Endothelial cell (in vitro differentiated cells): Measurements from ENCODE around the gene MED9. TPM values are rescaled to one million over a fixed set of nuclear protein-coding genes. Genes with fewer than 3 reads are reported as not detected.

Source experiments
- DNase-seq: peaks from one replicate; pipeline ENCODE4 v3.0.0; 2021; ENCODE audit warnings: low spot score
- H3K27ac Mint-ChIP-seq: one replicate; pipeline ENCODE4 v1.8.0; 2021; ENCODE audit warnings: mixed read lengths, inconsistent platforms; ENCODE audit not compliant: unreplicated experiment
- H3K27me3 Mint-ChIP-seq: one replicate; pipeline ENCODE4 v1.8.0; 2021; ENCODE audit warnings: mild to moderate bottlenecking, moderate library complexity, mixed read lengths, inconsistent platforms; ENCODE audit not compliant: unreplicated experiment
- H3K36me3 Mint-ChIP-seq: one replicate; pipeline ENCODE4 v1.8.0; 2021; ENCODE audit warnings: mild to moderate bottlenecking, low read depth, mixed read lengths, inconsistent platforms; ENCODE audit not compliant: unreplicated experiment
- H3K4me1 Mint-ChIP-seq: one replicate; pipeline ENCODE4 v1.8.0; 2021; ENCODE audit warnings: mild to moderate bottlenecking, mixed read lengths, inconsistent platforms; ENCODE audit not compliant: unreplicated experiment
- H3K4me3 Mint-ChIP-seq: one replicate; pipeline ENCODE4 v1.8.0; 2021; ENCODE audit warnings: mild to moderate bottlenecking, mixed read lengths, inconsistent platforms; ENCODE audit not compliant: unreplicated experiment
- H3K9me3 Mint-ChIP-seq: one replicate; pipeline ENCODE4 v1.8.0; 2021; ENCODE audit warnings: mixed read lengths, inconsistent platforms; ENCODE audit not compliant: unreplicated experiment
- total RNA-seq: library from RNA; stranded (reverse); fragmentation: NEBNext Ultra II Directional; extraction: Animal tissue kit (Norgen Biotek cat#: 25700); gene quantifications from one replicate; pipeline ENCODE4 v1.2.1, GENCODE V29; 2021; ENCODE audit not compliant: unreplicated experiment
- TF ChIP-seq, protein P1 (sequence below): fragments of 200-600 bp; sonication (generic); IDR thresholded peaks from one replicate; pipeline ENCODE4 v1.5.0; 2021; ENCODE audit warnings: antibody characterized with exemption; ENCODE audit not compliant: unreplicated experiment

Gene MED9
- total RNA-seq, 1 donor from 2014 or later = 14.2 TPM

DNA sequence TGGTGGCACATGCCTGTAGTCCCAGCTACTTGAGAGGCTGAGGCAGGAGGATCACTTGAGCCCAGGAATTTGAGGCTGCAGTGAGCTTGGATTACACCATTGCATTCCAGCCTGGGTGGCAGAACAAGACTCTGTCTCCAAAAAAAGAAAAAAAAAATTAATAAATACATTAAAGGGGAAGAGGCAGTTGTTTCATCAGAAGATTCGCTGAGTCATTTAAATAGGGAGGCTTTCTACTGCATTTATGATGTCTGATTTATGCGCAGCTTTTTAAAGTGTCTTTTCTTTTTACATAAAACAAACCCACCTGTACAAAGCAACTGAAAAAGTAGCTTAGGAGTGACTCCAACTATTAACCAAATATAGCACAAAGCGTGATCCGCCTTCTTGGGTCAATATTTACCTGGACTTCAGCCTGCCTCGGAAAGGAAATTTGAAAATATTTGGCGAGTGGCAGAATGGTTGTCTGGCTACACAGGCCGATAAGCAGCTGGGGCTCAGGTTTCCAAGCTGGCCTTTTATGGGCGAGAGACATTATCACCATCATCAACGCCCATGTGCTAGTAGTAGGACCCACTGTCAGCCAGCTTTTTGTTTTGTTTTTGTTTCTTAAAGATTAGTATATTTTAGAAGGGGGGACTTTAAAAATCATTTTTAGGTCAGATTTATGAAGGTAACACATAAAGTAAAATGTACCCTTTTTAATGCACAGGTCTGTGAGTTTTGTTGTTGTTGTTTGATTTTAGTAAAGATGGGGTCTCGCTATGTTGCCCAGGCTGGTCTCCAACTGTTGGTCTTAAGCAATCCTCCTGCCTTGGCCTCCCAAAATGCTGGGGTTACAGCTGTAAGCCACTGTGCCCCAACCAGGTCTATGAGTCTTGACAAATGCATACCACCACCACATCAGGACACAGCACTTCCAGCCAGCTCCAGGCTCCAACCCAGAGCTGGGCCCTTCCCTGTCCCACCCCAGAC lies 61.9 kb downstream of the MED9 start:
- Mint-ChIP-seq H3K27ac (no peak overlapping the region), H3K27me3 (peaks cover 7% of the 10 kb centered on the region), H3K9me3 (no peaks in the 10 kb centered on the region), H3K36me3 (no peaks in the 10 kb centered on the region), H3K4me1 (no peaks in the 10 kb centered on the region), H3K4me3 (no peak overlapping the region)
- TF ChIP-seq, protein P1, sequence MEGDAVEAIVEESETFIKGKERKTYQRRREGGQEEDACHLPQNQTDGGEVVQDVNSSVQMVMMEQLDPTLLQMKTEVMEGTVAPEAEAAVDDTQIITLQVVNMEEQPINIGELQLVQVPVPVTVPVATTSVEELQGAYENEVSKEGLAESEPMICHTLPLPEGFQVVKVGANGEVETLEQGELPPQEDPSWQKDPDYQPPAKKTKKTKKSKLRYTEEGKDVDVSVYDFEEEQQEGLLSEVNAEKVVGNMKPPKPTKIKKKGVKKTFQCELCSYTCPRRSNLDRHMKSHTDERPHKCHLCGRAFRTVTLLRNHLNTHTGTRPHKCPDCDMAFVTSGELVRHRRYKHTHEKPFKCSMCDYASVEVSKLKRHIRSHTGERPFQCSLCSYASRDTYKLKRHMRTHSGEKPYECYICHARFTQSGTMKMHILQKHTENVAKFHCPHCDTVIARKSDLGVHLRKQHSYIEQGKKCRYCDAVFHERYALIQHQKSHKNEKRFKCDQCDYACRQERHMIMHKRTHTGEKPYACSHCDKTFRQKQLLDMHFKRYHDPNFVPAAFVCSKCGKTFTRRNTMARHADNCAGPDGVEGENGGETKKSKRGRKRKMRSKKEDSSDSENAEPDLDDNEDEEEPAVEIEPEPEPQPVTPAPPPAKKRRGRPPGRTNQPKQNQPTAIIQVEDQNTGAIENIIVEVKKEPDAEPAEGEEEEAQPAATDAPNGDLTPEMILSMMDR = no peak
- DNase-seq = no peak

DNA sequence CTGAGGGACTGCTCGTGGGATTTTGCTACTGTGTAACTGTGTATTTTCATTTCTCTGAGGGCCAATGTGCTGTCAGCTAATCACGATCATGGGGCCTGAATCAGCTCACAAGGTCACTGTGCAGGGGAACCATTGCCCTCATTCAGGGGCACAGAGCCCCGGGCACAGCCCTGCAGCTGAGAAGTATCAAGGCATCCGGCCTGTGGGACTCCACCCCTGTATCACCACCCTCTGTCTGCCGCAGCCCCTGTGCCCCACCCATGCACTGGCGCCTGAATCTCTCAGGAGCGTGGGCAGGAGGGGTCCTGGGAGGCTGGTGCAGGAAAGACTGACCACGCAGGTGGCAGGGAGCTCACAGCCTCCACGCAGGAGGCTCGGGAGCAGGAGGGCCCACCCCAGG lies 62.8 kb downstream of the MED9 start:
- TF ChIP-seq, protein P1 = no peak
- H3K4me3 Mint-ChIP-seq = no peak overlapping the region
- H3K4me1 Mint-ChIP-seq = no peaks in the 10 kb centered on the region
- H3K36me3 Mint-ChIP-seq = no peaks in the 10 kb centered on the region
- H3K27me3 Mint-ChIP-seq = peaks cover 8% of the 10 kb centered on the region
- H3K27ac Mint-ChIP-seq = no peak overlapping the region
- DNase-seq = no peak
- H3K9me3 Mint-ChIP-seq = no peaks in the 10 kb centered on the region

DNA sequence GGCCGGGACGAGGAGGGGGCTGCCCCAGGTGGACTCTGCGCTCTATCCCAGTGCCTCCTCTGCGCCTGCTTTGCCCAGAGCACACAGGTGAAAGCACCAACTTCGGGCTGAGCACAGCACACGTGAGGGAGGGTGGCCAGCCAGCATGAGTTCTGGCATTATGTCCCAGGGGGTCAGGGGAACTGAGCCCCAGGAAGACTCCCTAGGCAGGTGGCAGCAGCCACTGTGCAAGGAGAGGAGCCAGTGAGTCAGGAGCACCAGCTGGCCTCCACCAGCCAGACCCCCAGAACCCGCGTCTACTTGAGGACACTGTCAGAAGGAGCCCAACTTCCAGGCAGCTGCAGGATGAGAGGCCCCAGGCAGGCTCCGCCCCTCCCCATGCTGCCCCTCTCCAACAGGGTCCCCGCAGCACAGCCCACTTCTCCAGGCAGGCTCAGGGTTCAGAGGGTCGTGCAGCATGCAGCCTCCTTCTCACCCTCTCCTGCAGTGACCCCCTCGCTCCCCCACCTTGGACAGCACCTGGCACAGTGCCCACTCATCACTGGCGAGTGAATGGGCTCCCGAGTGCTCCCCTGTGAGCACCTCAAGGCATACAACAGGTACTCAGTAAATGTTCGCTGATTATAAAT lies 63.6 kb downstream of the MED9 start:
- DNase-seq = no peak
- TF ChIP-seq, protein P1 = no peak
- no peaks in the 10 kb centered on the region for H3K9me3 Mint-ChIP-seq
- no peak overlapping the region for H3K27ac Mint-ChIP-seq
- no peak overlapping the region for H3K4me3 Mint-ChIP-seq
- no peaks in the 10 kb centered on the region for H3K4me1 Mint-ChIP-seq
- H3K27me3 Mint-ChIP-seq = peaks cover 8% of the 10 kb centered on the region
- no peaks in the 10 kb centered on the region for H3K36me3 Mint-ChIP-seq

DNA sequence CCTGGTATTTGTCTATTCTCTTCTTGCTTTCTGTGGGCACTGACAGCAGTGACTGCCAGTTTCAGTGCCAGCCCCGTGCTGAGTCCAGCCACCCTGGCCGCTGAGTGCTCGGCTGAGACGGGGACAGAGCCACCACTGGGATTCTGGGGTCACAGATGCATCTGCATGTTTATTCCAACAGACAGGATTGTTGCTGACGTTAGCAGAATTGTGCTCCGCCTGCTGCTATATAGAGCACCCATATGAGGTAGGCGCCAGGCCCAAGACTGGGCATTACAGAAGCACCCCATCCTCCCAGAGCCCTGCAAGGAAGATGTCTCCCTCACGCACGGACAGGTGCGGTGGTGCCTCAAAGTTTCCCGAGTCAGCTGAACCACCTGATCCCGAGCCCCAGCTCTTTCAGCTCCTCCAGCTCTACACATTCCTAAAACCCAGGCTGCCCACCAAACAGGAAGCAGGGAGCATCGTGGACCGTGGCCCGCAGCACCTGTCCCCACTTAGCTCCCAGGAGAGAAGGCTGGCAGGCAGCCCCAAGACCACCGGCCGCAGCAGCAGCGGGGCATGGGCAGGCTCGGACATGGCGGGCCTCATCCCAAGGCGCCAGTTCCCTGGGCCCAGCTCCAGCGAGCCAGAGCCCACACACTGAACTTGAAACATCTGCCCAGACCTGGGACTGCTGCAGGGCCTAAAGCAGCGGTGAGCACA lies 64.3 kb downstream of the MED9 start:
- H3K27ac Mint-ChIP-seq = no peak overlapping the region
- no peaks in the 10 kb centered on the region for H3K4me1 Mint-ChIP-seq
- H3K36me3 Mint-ChIP-seq = no peaks in the 10 kb centered on the region
- no peak overlapping the region for H3K4me3 Mint-ChIP-seq
- H3K9me3 Mint-ChIP-seq = no peaks in the 10 kb centered on the region
- DNase-seq = no peak
- TF ChIP-seq, protein P1 = no peak
- peaks cover 7% of the 10 kb centered on the region for H3K27me3 Mint-ChIP-seq
